H1 (cell line): ENCODE results near the gene CXCL6. TPM values are rescaled to one million over a fixed set of nuclear protein-coding genes. Genes with fewer than 3 reads are reported as not detected.

ENCODE experiments used
- CTCF ChIA-PET: fragments of 300-600 bp; sonication (Branson Sonifier 250); formaldehyde crosslinking; loops from one replicate; lab custom pipeline; 2021; ENCODE audit not compliant: partially characterized antibody; lab: Charles Lee
- POLR2A ChIA-PET: fragments of 300-600 bp; sonication (Branson Sonifier 250); formaldehyde crosslinking; loops from one replicate; lab custom pipeline; 2021; ENCODE audit warnings: inconsistent platforms; ENCODE audit not compliant: partially characterized antibody; lab: Charles Lee
- DNase-seq, 2 experiments: peaks; one replicate each; pipeline versions ENCODE4 v3.0.0 to v3.0.0-alpha.2; 2010 to 2022; ENCODE audit warnings: low spot score in 2 of 2, low read depth in 1 of 2, mixed read lengths in 1 of 2
- FAIRE-seq: peaks from 2 replicates; lab custom pipeline; 2011; peaks lifted over from hg19 to GRCh38; lab: Jason Lieb, UNC
- H2AFZ ChIP-seq: 2 replicates; pipeline ENCODE4 v1.8.1; 2012; ENCODE audit warnings: low read length, inconsistent platforms
- H2AK5ac ChIP-seq: 2 replicates; pipeline ENCODE4 v1.6.1; 2013; ENCODE audit warnings: low read depth, low read length
- H2BK120ac ChIP-seq: replicated peaks from 2 replicates; pipeline ENCODE3; 2013; ENCODE audit warnings: low read depth, low read length, inconsistent platforms
- H2BK12ac ChIP-seq: 2 replicates; pipeline ENCODE4 v1.6.1; 2013; ENCODE audit warnings: low read depth, low read length
- H2BK15ac ChIP-seq: 2 replicates; pipeline ENCODE4 v1.6.1; 2013; ENCODE audit warnings: low read length
- H2BK20ac ChIP-seq: 2 replicates; pipeline ENCODE4 v1.6.1; 2013; ENCODE audit warnings: low read length
- H2BK5ac ChIP-seq: 2 replicates; pipeline ENCODE4 v1.6.1; 2013; ENCODE audit warnings: low read depth, low read length
- H3K14ac ChIP-seq: 2 replicates; pipeline ENCODE4 v1.6.1; 2013; ENCODE audit warnings: inconsistent platforms; ENCODE audit not compliant: insufficient read length
- H3K18ac ChIP-seq: 2 replicates; pipeline ENCODE4 v1.6.1; 2013; ENCODE audit warnings: low read length; ENCODE audit errors: extremely low read depth
- H3K23ac ChIP-seq: 2 replicates; pipeline ENCODE4 v1.6.1; 2013; ENCODE audit warnings: inconsistent platforms; ENCODE audit not compliant: insufficient read length
- H3K23me2 ChIP-seq: 2 replicates; pipeline ENCODE4 v1.6.1; 2013; ENCODE audit warnings: low read depth, low read length
- H3K27ac ChIP-seq: 2 replicates; pipeline ENCODE4 v1.6.1; 2011; ENCODE audit warnings: low read depth, low read length, inconsistent platforms
- H3K27me3 ChIP-seq, 4 experiments: replicated peaks in 1 of 4; 1 replicate in 1 of 4; 2 replicates in 3 of 4; pipeline versions ENCODE4 v1.6.1 to v1.8.1; 2011 to 2013; ENCODE audit warnings: low read length in 3 of 4, mild to moderate bottlenecking in 3 of 4, inconsistent platforms in 2 of 4, mixed read lengths in 2 of 4, moderate library complexity in 1 of 4; ENCODE audit not compliant: control insufficient read depth in 3 of 4, insufficient read depth in 3 of 4; ENCODE audit errors: extremely low read depth in 1 of 4
- H3K36me3 ChIP-seq, 4 experiments: 2 replicates each; pipeline versions ENCODE4 v1.6.1 to v1.8.1; 2011 to 2013; ENCODE audit warnings: mild to moderate bottlenecking in 4 of 4, low read length in 3 of 4, moderate library complexity in 2 of 4, control low read depth in 1 of 4, inconsistent platforms in 1 of 4; ENCODE audit not compliant: insufficient read depth in 4 of 4, control insufficient read depth in 2 of 4
- H3K4ac ChIP-seq: replicated peaks from 2 replicates; pipeline ENCODE3; 2013; ENCODE audit warnings: low read length, low read depth, mixed read lengths, inconsistent platforms; ENCODE audit not compliant: insufficient read length
- H3K4me1 ChIP-seq, 4 experiments: replicated peaks in 1 of 4; 1 replicate in 1 of 4; 2 replicates in 3 of 4; pipeline versions ENCODE4 v1.6.1 to v1.8.1; 2011 to 2013; ENCODE audit warnings: low read length in 3 of 4, inconsistent platforms in 2 of 4, mixed read lengths in 1 of 4; ENCODE audit not compliant: insufficient read depth in 4 of 4, control insufficient read depth in 3 of 4
- H3K4me2 ChIP-seq, 2 experiments: 2 replicates each; pipeline versions ENCODE4 v1.6.1 to v1.8.1; 2011 to 2013; ENCODE audit warnings: low read depth in 2 of 2, low read length in 2 of 2, control low read depth in 1 of 2, inconsistent platforms in 1 of 2, mild to moderate bottlenecking in 1 of 2; ENCODE audit not compliant: insufficient read depth in 1 of 2
- H3K4me3 ChIP-seq, 4 experiments: fragments of 200-600, 300-600 bp in 1 of 4; sonication (generic), shearing (Covaris generic), sonication (Bioruptor Twin) in 1 of 4; 2 replicates each; pipeline versions ENCODE4 v1.5.1 to v1.8.1; 2011 to 2016; ENCODE audit warnings: low read length in 4 of 4, low read depth in 3 of 4, control low read depth in 2 of 4, inconsistent platforms in 2 of 4, mild to moderate bottlenecking in 2 of 4, mixed read lengths in 1 of 4, moderate library complexity in 1 of 4; ENCODE audit not compliant: insufficient read depth in 2 of 4; ENCODE audit errors: extremely low read depth in 1 of 4
- H3K56ac ChIP-seq: replicated peaks from 2 replicates; pipeline ENCODE3; 2013; ENCODE audit warnings: low read depth, mild to moderate bottlenecking, mixed read lengths, low read length, inconsistent platforms; ENCODE audit not compliant: insufficient read length
- H3K79me1 ChIP-seq: 2 replicates; pipeline ENCODE4 v1.6.1; 2013; ENCODE audit warnings: low read depth, low read length, control low read depth
- H3K79me2 ChIP-seq, 2 experiments: 2 replicates each; pipeline versions ENCODE4 v1.6.1 to v1.8.1; 2012 to 2013; ENCODE audit warnings: low read length in 2 of 2, mild to moderate bottlenecking in 2 of 2, inconsistent platforms in 1 of 2; ENCODE audit not compliant: insufficient read depth in 2 of 2, control insufficient read depth in 1 of 2
- H3K9ac ChIP-seq, 4 experiments: replicated peaks in 1 of 4; 1 replicate in 1 of 4; 2 replicates in 3 of 4; pipeline versions ENCODE4 v1.6.1 to v1.8.1; 2011 to 2013; ENCODE audit warnings: low read depth in 3 of 4, low read length in 3 of 4, control low read depth in 2 of 4, mild to moderate bottlenecking in 2 of 4, moderate library complexity in 2 of 4, inconsistent platforms in 1 of 4; ENCODE audit errors: extremely low read depth in 1 of 4
- H3K9me3 ChIP-seq, 2 experiments: 2 replicates each; pipeline versions ENCODE4 v1.6.1 to v1.8.1; 2012 to 2013; ENCODE audit warnings: mild to moderate bottlenecking in 2 of 2, moderate library complexity in 2 of 2, control low read depth in 1 of 2, inconsistent platforms in 1 of 2, low read depth in 1 of 2, low read length in 1 of 2, mixed read lengths in 1 of 2; ENCODE audit not compliant: insufficient read depth in 2 of 2
- H4K20me1 ChIP-seq, 2 experiments: replicated peaks in 1 of 2; 2 replicates each; pipeline versions ENCODE3 to v1.8.1; 2011 to 2013; ENCODE audit warnings: inconsistent platforms in 2 of 2, low read length in 2 of 2, mild to moderate bottlenecking in 1 of 2; ENCODE audit not compliant: insufficient read depth in 2 of 2, control insufficient read depth in 1 of 2
- H4K5ac ChIP-seq: 2 replicates; pipeline ENCODE4 v1.6.1; 2013; ENCODE audit warnings: low read length, low read depth, mixed read lengths, inconsistent platforms; ENCODE audit not compliant: insufficient read length
- H4K8ac ChIP-seq: 2 replicates; pipeline ENCODE4 v1.8.0; 2013; ENCODE audit warnings: mild to moderate bottlenecking, moderate library complexity, low read length, inconsistent platforms; ENCODE audit not compliant: insufficient read depth; ENCODE audit errors: extremely low read depth
- H4K91ac ChIP-seq: replicated peaks from 2 replicates; pipeline ENCODE3; 2013; ENCODE audit warnings: low read length, mixed read lengths, inconsistent platforms; ENCODE audit not compliant: insufficient read length
- BCL11A ChIP-seq, 2 experiments: IDR thresholded peaks; one replicate each; pipeline ENCODE4 v1.6.1; 2011; ENCODE audit warnings: low read depth in 2 of 2, low read length in 2 of 2, mild to moderate bottlenecking in 2 of 2
- CBX8 ChIP-seq: fragments of 300-800, 300-1000 bp; sonication (generic); IDR thresholded peaks from 2 replicates; pipeline ENCODE4 v1.7.1; 2016; ENCODE audit warnings: low read depth, low read length, borderline replicate concordance
- CEBPB ChIP-seq: IDR thresholded peaks from 2 replicates; pipeline ENCODE4 v1.6.1; 2012; ENCODE audit warnings: low read depth, low read length
- CTBP2 ChIP-seq: IDR thresholded peaks from 2 replicates; pipeline ENCODE4 v1.7.0; 2011; ENCODE audit warnings: borderline replicate concordance, mild to moderate bottlenecking, moderate library complexity, mixed read lengths, low read length; ENCODE audit not compliant: insufficient read depth, insufficient read length
- KDM5A ChIP-seq: fragments of 200-600 bp; IDR thresholded peaks from 2 replicates; pipeline ENCODE4 v1.7.1; 2012; ENCODE audit warnings: mild to moderate bottlenecking, low read length, inconsistent platforms, mixed read lengths
- RAD21 ChIP-seq, 2 experiments: IDR thresholded peaks in 1 of 2; conservative IDR thresholded peaks in 1 of 2; 2 replicates each; pipeline ENCODE4 v1.6.1; 2011; ENCODE audit warnings: low read depth in 2 of 2, low read length in 2 of 2, improper control_type of control experiment in 1 of 2, inconsistent platforms in 1 of 2, mild to moderate bottlenecking in 1 of 2, moderate library complexity in 1 of 2
- WGBS, 2 experiments: shearing (Covaris generic) in 1 of 2; methylation state at CpG; one replicate each; pipeline versions ENCODE4 v1.1.6 to v1.1.7; 2013 to 2015; ENCODE audit warnings: low lambda C conversion rate in 2 of 2, mixed read lengths in 2 of 2, inconsistent platforms in 1 of 2, low coverage in 1 of 2, missing lambda C conversion rate in 1 of 2; ENCODE audit not compliant: insufficient replicate concordance in 2 of 2, insufficient coverage in 1 of 2, insufficient read length in 1 of 2; ENCODE audit errors: extremely low coverage in 1 of 2, missing lambda C conversion rate in 1 of 2; 5-methylcytosine and 5-hydroxymethylcytosine counted together
- polyA plus RNA-seq, 7 experiments: library from polyadenylated mRNA; depleted of rRNA in 3 of 7; stranded (reverse) in 5 of 7; unstranded in 2 of 7; fragments of >200 nt in 5 of 7; fragments of 200-250 nt in 2 of 7; gene quantifications; 1 replicate in 5 of 7; 2 replicates in 1 of 7; 4 replicates in 1 of 7; pipeline versions ENCODE4 v1.2.1 to v1.2.3, GENCODE V29; 2011 to 2013; ENCODE audit warnings: missing spikeins in 2 of 7, mixed read lengths in 2 of 7
- total RNA-seq: library from RNA; stranded (reverse); fragmentation: NEBNext Ultra II Directional; extraction: Animal tissue kit (Norgen Biotek cat#: 25700); gene quantifications from 2 replicates; pipeline ENCODE4 v1.2.1, GENCODE V29; 2021
- TF ChIP-seq, protein P1 (sequence below): IDR thresholded peaks from 2 replicates; pipeline ENCODE4 v1.6.1; 2011; ENCODE audit warnings: low read depth, mild to moderate bottlenecking, low read length; ENCODE audit not compliant: insufficient read depth

CXCL6 gene
- total and polyA plus RNA-seq, 2 of the 8 experiments (the other 6 are each of a cell fraction or from before 2014, with no cell fraction given): 6.3 to 8.0 TPM

DNA sequence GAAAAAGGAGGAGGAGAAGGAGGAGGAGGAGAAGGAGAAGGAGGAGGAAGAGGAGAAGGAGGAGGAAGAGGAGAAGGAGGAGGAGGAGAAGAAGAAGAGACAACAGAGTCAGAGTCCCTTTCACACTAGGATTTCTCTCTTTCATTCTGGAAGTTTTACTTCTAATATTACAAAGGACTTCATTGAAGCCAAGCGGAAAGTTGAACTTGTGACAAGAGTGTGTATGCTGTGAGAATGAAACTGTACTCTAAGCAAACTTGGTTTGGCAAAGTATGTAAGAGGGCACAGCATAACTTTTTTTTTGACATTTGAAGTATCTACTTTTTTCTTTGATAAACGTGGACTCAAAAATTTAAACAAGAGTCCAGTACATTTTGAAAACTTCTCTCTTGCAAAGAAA lies 48.1 kb upstream of the CXCL6 start:
- no peak for FAIRE-seq

More for the DNA sequence above, 48.1 kb upstream of the CXCL6 start:
- Histone ChIP-seq H4K8ac (no peak overlapping the region), H3K18ac (no peak overlapping the region), H3K27me3 (no peaks in the 10 kb centered on the region), H4K91ac (no peak overlapping the region), H2AK5ac (no peak overlapping the region), H3K4me2 (no peak overlapping the region), H3K4me3 (no peak overlapping the region), H2BK120ac (no peak overlapping the region), H3K27ac (no peak overlapping the region), H4K20me1 (no peaks in the 10 kb centered on the region), H2BK15ac (no peak overlapping the region), H3K9me3 (no peaks in the 10 kb centered on the region), H4K5ac (no peak overlapping the region), H3K23ac (no peak overlapping the region), H3K36me3 (no peaks in the 10 kb centered on the region), H2BK5ac (no peak overlapping the region), H3K14ac (no peak overlapping the region), H3K9ac (no peak overlapping the region), H2BK12ac (no peak overlapping the region), H3K79me2 (no peaks in the 10 kb centered on the region), H3K79me1 (no peaks in the 10 kb centered on the region), H3K4me1 (no peaks in the 10 kb centered on the region), H3K56ac (no peak overlapping the region), H2BK20ac (no peak overlapping the region), H3K23me2 (no peaks in the 10 kb centered on the region), H3K4ac (no peak overlapping the region), H2AFZ (0 out of 2 replicates have a peak overlapping the region, but pooled peaks have one; percentile 9)
- CTCF ChIA-PET: no interaction called here
- 78% methylated on average over 2 of the region's 2 CpGs; no CpG with 5 or more reads in 1 of the 2 experiments for WGBS, 2 experiments
- DNase-seq: no peak
- POLR2A ChIA-PET: no interaction called here
- TF ChIP-seq CTBP2 (no peak), BCL11A (IDR thresholded peaks at IDR 0.05; ENCODE audit: low read depth in 2 of 2, low read length in 2 of 2) (no peak), CEBPB (no peak), RAD21 (IDR thresholded peaks at IDR 0.05 in 1 of 2, conservative IDR thresholded peaks at IDR 0.05 in 1 of 2; ENCODE audit: low read depth in 2 of 2, low read length in 2 of 2) (no peak), KDM5A (no peak), CBX8 (no peak)
- TF ChIP-seq, protein P1, sequence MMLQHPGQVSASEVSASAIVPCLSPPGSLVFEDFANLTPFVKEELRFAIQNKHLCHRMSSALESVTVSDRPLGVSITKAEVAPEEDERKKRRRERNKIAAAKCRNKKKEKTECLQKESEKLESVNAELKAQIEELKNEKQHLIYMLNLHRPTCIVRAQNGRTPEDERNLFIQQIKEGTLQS: no peak
